Trophoblast cell (in vitro differentiated cells and primary cell): ENCODE data around the gene IL18R1.

Source experiments
- DNase-seq, 2 donors: peaks; one replicate each; pipeline ENCODE4 v3.0.0-alpha.2; 2016
- H2AFZ ChIP-seq: 2 replicates; pipeline ENCODE4 v1.6.1; 2013; ENCODE audit warnings: low read length, moderate library complexity, mild to moderate bottlenecking; ENCODE audit not compliant: insufficient read depth, poor library complexity
- H2AK5ac ChIP-seq: 2 replicates; pipeline ENCODE4 v1.6.1; 2013; ENCODE audit warnings: mild to moderate bottlenecking, low read length
- H2BK120ac ChIP-seq: 2 replicates; pipeline ENCODE4 v1.6.1; 2013; ENCODE audit warnings: low read length, mild to moderate bottlenecking, moderate library complexity; ENCODE audit not compliant: insufficient read depth, poor library complexity
- H2BK12ac ChIP-seq: 2 replicates; pipeline ENCODE4 v1.6.1; 2013; ENCODE audit warnings: mild to moderate bottlenecking, low read length, moderate library complexity
- H2BK5ac ChIP-seq: 2 replicates; pipeline ENCODE4 v1.6.1; 2013; ENCODE audit warnings: low read length, low read depth, moderate library complexity, mild to moderate bottlenecking; ENCODE audit not compliant: poor library complexity
- H3K14ac ChIP-seq: 2 replicates; pipeline ENCODE4 v1.6.1; 2013; ENCODE audit warnings: mild to moderate bottlenecking, low read length
- H3K18ac ChIP-seq: 2 replicates; pipeline ENCODE4 v1.6.1; 2013; ENCODE audit warnings: mild to moderate bottlenecking, low read length
- H3K23ac ChIP-seq: 2 replicates; pipeline ENCODE4 v1.6.1; 2013; ENCODE audit warnings: low read length
- H3K27ac ChIP-seq: 2 replicates; pipeline ENCODE4 v1.5.1; 2013; ENCODE audit warnings: low read depth, mild to moderate bottlenecking, inconsistent platforms, low read length, moderate library complexity
- H3K27me3 ChIP-seq: 2 replicates; pipeline ENCODE4 v1.6.1; 2013; ENCODE audit warnings: inconsistent platforms, mild to moderate bottlenecking, low read length, moderate library complexity; ENCODE audit not compliant: insufficient read depth
- H3K36me3 ChIP-seq, 2 experiments: 1 replicate in 1 of 2; 2 replicates in 1 of 2; pipeline ENCODE4 v1.6.1; 2013; ENCODE audit warnings: low read length in 2 of 2, mild to moderate bottlenecking in 2 of 2, moderate library complexity in 1 of 2; ENCODE audit not compliant: insufficient read depth in 2 of 2, control insufficient read depth in 1 of 2
- H3K4ac ChIP-seq: 2 replicates; pipeline ENCODE4 v1.6.1; 2013; ENCODE audit warnings: low read depth, mild to moderate bottlenecking, low read length, moderate library complexity
- H3K4me1 ChIP-seq, 2 experiments: 1 replicate in 1 of 2; 2 replicates in 1 of 2; pipeline ENCODE4 v1.6.1; 2013; ENCODE audit warnings: low read length in 2 of 2, mild to moderate bottlenecking in 2 of 2, moderate library complexity in 1 of 2; ENCODE audit not compliant: insufficient read depth in 2 of 2, control insufficient read depth in 1 of 2
- H3K4me2 ChIP-seq: 2 replicates; pipeline ENCODE4 v1.6.1; 2013; ENCODE audit warnings: inconsistent platforms, mild to moderate bottlenecking, low read length, moderate library complexity
- H3K4me3 ChIP-seq: 2 replicates; pipeline ENCODE4 v1.5.1; 2013; ENCODE audit warnings: mild to moderate bottlenecking, low read depth, low read length, inconsistent platforms
- H3K79me1 ChIP-seq: one replicate; pipeline ENCODE4 v1.6.1; 2013; ENCODE audit warnings: low read length
- H3K79me2 ChIP-seq: 2 replicates; pipeline ENCODE4 v1.6.1; 2013; ENCODE audit warnings: low read length, mild to moderate bottlenecking; ENCODE audit not compliant: control insufficient read depth, insufficient read depth, poor library complexity
- H3K9ac ChIP-seq: 2 replicates; pipeline ENCODE4 v1.6.1; 2013; ENCODE audit warnings: mild to moderate bottlenecking, low read length
- H3K9me3 ChIP-seq: 2 replicates; pipeline ENCODE4 v1.6.1; 2013; ENCODE audit warnings: low read depth, mild to moderate bottlenecking, control low read depth, inconsistent platforms, low read length; ENCODE audit not compliant: insufficient read depth
- H4K12ac ChIP-seq: 2 replicates; pipeline ENCODE4 v1.6.1; 2013; ENCODE audit warnings: low read depth, mild to moderate bottlenecking, low read length, moderate library complexity
- H4K8ac ChIP-seq: 2 replicates; pipeline ENCODE4 v1.6.1; 2013; ENCODE audit warnings: low read depth, mild to moderate bottlenecking, low read length, moderate library complexity
- H4K91ac ChIP-seq: one replicate; pipeline ENCODE4 v1.6.1; 2013; ENCODE audit warnings: low read depth, mild to moderate bottlenecking, low read length, moderate library complexity
- WGBS: extraction: QIAGEN DNeasy Blood & Tissue Kit; methylation state at CpG from one replicate; pipeline ENCODE4 v1.1.7; 2013; ENCODE audit warnings: missing lambda C conversion rate; ENCODE audit not compliant: insufficient read length, insufficient coverage; ENCODE audit errors: extremely low coverage; 5-methylcytosine and 5-hydroxymethylcytosine counted together

The IL18R1 gene

DNA sequence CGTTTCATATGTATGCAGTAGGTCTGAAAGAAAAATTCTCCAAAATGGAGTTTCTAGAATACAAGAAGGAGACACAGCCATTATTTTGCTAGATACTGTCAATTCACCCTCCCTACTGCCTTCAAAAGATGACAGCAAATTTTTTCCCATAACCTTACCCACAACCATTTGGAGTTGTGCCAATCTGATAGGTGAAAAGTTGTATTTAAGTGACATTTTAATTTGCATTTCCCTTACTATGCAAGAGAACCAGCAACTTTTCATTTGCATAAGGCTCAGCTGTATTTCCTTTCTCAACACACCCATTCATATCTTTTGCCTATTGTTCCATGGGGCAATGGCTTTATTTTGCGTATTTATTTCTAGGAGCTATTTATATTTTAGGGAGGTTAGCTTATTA is 36.0 kb downstream of the IL18R1 start:
- H3K27ac ChIP-seq, result no peak overlapping the region
- no peak overlapping the region for H2BK12ac ChIP-seq
- H3K79me1 ChIP-seq, result no peaks in the 10 kb centered on the region
- no peak overlapping the region for H2AK5ac ChIP-seq
- no CpG with 5 or more reads among the region's 2 CpGs for WGBS
- H3K4me1 ChIP-seq, result no peaks in the 10 kb centered on the region
- no peaks in the 10 kb centered on the region for H3K27me3 ChIP-seq
- H3K4ac ChIP-seq, result no peak overlapping the region
- no peak overlapping the region for H3K23ac ChIP-seq
- no peak for DNase-seq
- H3K9ac ChIP-seq, result no peak overlapping the region
- no peak overlapping the region for H3K4me3 ChIP-seq
- no peak overlapping the region for H2BK120ac ChIP-seq
- no peak overlapping the region for H4K91ac ChIP-seq
- H3K14ac ChIP-seq, result no peak overlapping the region
- no peak overlapping the region for H3K4me2 ChIP-seq
- no peaks in the 10 kb centered on the region for H3K79me2 ChIP-seq
- no peaks in the 10 kb centered on the region for H3K9me3 ChIP-seq
- no peak overlapping the region for H4K12ac ChIP-seq
- H2BK5ac ChIP-seq, result no peak overlapping the region
- no peak overlapping the region for H2AFZ ChIP-seq
- H3K36me3 ChIP-seq, result no peaks in the 10 kb centered on the region
- H3K18ac ChIP-seq, result no peak overlapping the region
- H4K8ac ChIP-seq, result no peak overlapping the region

DNA sequence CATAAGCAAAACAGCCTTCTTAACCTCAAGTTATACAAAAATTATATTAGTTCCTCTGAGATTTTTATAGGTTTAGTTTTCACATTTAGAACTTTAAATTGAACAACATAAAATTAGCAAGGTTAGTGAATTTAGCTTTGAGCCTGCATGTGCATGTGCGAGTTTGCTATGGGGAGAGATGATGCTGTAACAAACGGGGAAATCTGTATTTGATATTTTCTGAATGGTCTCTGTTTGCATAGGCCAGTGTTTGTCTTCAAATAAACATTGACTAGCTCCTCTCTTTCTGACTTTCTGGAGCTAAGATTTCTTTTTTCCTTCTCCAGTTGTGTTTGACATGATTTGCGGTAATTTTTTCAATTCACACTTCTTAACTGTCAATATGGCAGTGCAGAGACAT is 36.5 kb downstream of the IL18R1 start:
- no peak overlapping the region for H2BK12ac ChIP-seq
- H3K18ac ChIP-seq, result no peak overlapping the region
- H3K9ac ChIP-seq, result no peak overlapping the region
- H3K4me3 ChIP-seq, result no peak overlapping the region
- H4K8ac ChIP-seq, result no peak overlapping the region
- no peaks in the 10 kb centered on the region for H3K4me1 ChIP-seq
- no peaks in the 10 kb centered on the region for H3K79me1 ChIP-seq
- H3K23ac ChIP-seq, result no peak overlapping the region
- H2AFZ ChIP-seq, result no peak overlapping the region
- no peaks in the 10 kb centered on the region for H3K27me3 ChIP-seq
- H3K14ac ChIP-seq, result no peak overlapping the region
- no peak overlapping the region for H3K27ac ChIP-seq
- no peak overlapping the region for H3K4me2 ChIP-seq
- no peaks in the 10 kb centered on the region for H3K9me3 ChIP-seq
- H2AK5ac ChIP-seq, result no peak overlapping the region
- no peak overlapping the region for H4K12ac ChIP-seq
- H3K79me2 ChIP-seq, result no peaks in the 10 kb centered on the region
- no peak overlapping the region for H3K4ac ChIP-seq
- no peak overlapping the region for H2BK5ac ChIP-seq
- no peaks in the 10 kb centered on the region for H3K36me3 ChIP-seq
- no peak overlapping the region for H4K91ac ChIP-seq
- H2BK120ac ChIP-seq, result no peak overlapping the region
- no peak for DNase-seq
- no CpG with 5 or more reads among the region's 3 CpGs for whole genome bisulfite sequencing

DNA sequence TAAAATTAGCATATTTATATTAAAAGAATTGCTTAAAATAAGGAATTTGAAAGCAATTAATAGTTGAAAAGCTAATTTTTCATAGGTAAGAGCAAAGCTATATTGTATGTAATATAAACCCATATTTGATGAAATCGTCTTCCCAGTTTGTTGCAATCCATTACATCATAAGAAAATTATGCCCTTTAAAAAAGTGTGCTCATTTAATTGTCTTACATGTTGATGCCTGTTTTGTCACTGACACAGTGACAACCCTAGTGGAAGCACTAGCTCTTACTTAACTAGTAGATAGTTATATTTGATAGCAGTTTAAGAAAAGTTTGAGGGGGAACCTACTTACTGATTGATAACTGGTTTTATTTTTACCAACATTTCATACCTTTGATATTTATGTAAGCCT is 37.3 kb downstream of the IL18R1 start:
- Histone ChIP-seq H3K79me1 (no peaks in the 10 kb centered on the region), H2BK120ac (no peak overlapping the region), H2BK12ac (no peak overlapping the region), H2BK5ac (no peak overlapping the region), H3K14ac (no peak overlapping the region), H4K91ac (no peak overlapping the region), H3K4me2 (no peak overlapping the region), H3K9me3 (no peaks in the 10 kb centered on the region), H3K23ac (no peak overlapping the region), H2AFZ (no peak overlapping the region), H3K4ac (no peak overlapping the region), H3K27me3 (no peaks in the 10 kb centered on the region), H2AK5ac (no peak overlapping the region), H3K79me2 (no peaks in the 10 kb centered on the region), H3K4me3 (no peak overlapping the region), H3K36me3 (no peaks in the 10 kb centered on the region), H3K27ac (no peak overlapping the region), H3K18ac (no peak overlapping the region), H3K4me1 (no peaks in the 10 kb centered on the region), H4K12ac (no peak overlapping the region), H4K8ac (no peak overlapping the region), H3K9ac (no peak overlapping the region)
- no CpG with 5 or more reads among the region's 1 CpG for WGBS
- peak in 1 of 2 donors; percentile 7 for DNase-seq

DNA sequence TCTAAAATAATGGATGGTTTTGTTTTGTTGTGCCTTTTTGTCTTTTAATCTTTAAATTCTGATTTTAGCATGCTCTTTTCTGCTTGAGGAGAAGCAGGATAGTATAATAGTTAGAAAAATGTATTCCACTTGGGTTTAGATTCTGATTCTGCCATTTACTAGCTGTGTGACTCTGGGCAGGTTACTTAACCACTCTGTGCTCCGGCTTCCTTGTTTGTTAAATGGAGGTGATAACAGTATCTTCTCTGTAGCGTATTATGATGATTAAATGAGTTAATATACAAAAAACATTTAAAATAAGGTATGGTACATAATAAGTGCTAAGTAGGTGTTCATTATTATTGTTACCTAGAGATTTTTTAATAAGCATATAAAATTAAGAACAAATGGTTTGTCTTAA is 40.4 kb downstream of the IL18R1 start:
- H3K9ac ChIP-seq, result no peak overlapping the region
- H2BK120ac ChIP-seq, result no peak overlapping the region
- no peak overlapping the region for H4K91ac ChIP-seq
- H3K18ac ChIP-seq, result no peak overlapping the region
- no peak overlapping the region for H2BK5ac ChIP-seq
- H3K4me2 ChIP-seq, result no peak overlapping the region
- H4K12ac ChIP-seq, result no peak overlapping the region
- H3K23ac ChIP-seq, result no peak overlapping the region
- H3K27ac ChIP-seq, result no peak overlapping the region
- WGBS, result no CpG with 5 or more reads among the region's 2 CpGs
- no peak overlapping the region for H4K8ac ChIP-seq
- H3K4me3 ChIP-seq, result no peak overlapping the region
- no peak for DNase-seq
- H3K9me3 ChIP-seq, result no peaks in the 10 kb centered on the region
- no peaks in the 10 kb centered on the region for H3K36me3 ChIP-seq
- no peaks in the 10 kb centered on the region for H3K79me2 ChIP-seq
- no peaks in the 10 kb centered on the region for H3K79me1 ChIP-seq
- H3K4ac ChIP-seq, result no peak overlapping the region
- no peak overlapping the region for H2AFZ ChIP-seq
- no peaks in the 10 kb centered on the region for H3K4me1 ChIP-seq
- no peak overlapping the region for H2AK5ac ChIP-seq
- H3K27me3 ChIP-seq, result no peaks in the 10 kb centered on the region
- H3K14ac ChIP-seq, result no peak overlapping the region
- H2BK12ac ChIP-seq, result no peak overlapping the region
